Large intestine (tissue), 3 donors: ENCODE measurements around the gene PNN. TPM values are rescaled to one million over a fixed set of nuclear protein-coding genes. Genes with fewer than 3 reads are reported as not detected.
"Not testable (repeated sequence)": the region's sequence is repeated elsewhere in the genome, so short reads cannot be mapped to it uniquely, and the experiment has no call there.

Source experiments
- DNase-seq, 2 donors: peaks; one replicate each; pipeline versions ENCODE4 v3.0.0 to v3.0.0-alpha.2; 2013
- H3K27ac ChIP-seq: one replicate; pipeline ENCODE4 v1.5.1; 2013; ENCODE audit warnings: low read length
- H3K27me3 ChIP-seq: 2 replicates; pipeline ENCODE4 v1.6.1; 2013; ENCODE audit warnings: low read length; ENCODE audit not compliant: control insufficient read depth, insufficient read depth
- H3K36me3 ChIP-seq: 2 replicates; pipeline ENCODE4 v1.6.1; 2013; ENCODE audit warnings: low read length; ENCODE audit not compliant: control insufficient read depth, insufficient read depth
- H3K4me1 ChIP-seq: one replicate; pipeline ENCODE4 v1.6.1; 2013; ENCODE audit warnings: low read length; ENCODE audit not compliant: control insufficient read depth, insufficient read depth
- H3K4me3 ChIP-seq: one replicate; pipeline ENCODE4 v1.5.1; 2013; ENCODE audit warnings: low read length
- H3K9me3 ChIP-seq: one replicate; pipeline ENCODE4 v1.6.1; 2013; ENCODE audit warnings: mild to moderate bottlenecking, low read depth, low read length, moderate library complexity; ENCODE audit not compliant: control insufficient read depth
- WGBS: methylation state at CpG from one replicate; pipeline ENCODE4 v1.1.5; 2013; ENCODE audit warnings: low lambda C conversion rate; ENCODE audit not compliant: insufficient coverage; 5-methylcytosine and 5-hydroxymethylcytosine counted together
- polyA plus RNA-seq: library from polyadenylated mRNA; unstranded; fragments of 120-200 nt; gene quantifications from one replicate; pipeline ENCODE4 v1.2.1, GENCODE V29; 2013

PNN gene
- polyA plus RNA-seq, 1 donor = 155 TPM

DNA sequence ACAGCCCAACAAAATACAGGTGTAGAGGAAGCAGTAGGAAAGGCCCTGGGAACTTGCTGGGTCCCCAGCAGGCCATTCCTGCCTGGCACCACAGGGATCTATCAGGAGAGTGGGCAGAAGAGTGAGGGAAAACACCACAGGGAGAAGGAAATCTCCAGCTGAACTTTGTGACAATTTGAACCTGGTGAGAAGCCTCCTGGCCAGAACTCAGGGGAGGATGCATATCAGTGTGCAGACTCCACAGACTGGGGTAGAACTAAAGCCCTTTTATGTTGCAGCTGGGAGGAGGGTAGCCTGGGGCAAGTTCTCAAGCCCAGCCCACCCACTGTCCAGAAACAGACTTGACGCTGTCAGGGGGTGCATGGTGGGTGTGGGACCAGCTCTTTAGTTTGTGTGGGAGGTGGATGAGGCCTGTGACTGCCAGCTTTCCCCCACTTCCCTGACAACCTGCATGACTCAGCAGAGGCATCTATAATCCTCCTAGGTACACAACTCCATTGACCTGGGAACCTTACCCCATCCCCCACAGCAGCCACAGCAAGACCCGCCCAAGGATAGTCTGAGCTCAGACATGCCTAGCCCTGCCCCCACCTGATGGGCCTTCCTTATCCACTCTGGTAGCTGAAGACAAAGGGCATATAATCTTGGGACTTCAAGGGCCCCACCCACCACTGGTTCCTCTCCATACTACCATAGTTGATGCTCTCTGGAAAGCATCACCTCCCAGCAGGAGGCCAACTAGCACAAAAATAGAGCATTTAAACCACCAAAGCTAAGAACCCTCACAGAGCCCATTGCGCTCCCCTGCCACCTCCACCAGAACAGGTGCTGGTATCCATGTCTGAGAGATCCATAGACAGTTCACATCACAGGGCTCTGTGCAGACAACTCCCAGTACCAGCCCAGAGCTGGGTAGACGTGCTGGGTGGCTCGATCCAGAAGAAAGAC lies 28.9 kb downstream of the PNN start:
- Histone ChIP-seq H3K27me3 (no peaks in the 10 kb centered on the region), H3K9me3 (no peaks in the 10 kb centered on the region), H3K36me3 (no peaks in the 10 kb centered on the region), H3K4me3 (no peak overlapping the region), H3K27ac (peak overlapping the region; percentile 84), H3K4me1 (peaks cover 15% of the 10 kb centered on the region)
- WGBS = no CpG with 5 or more reads among the region's 5 CpGs
- peak; percentile 79 to 87 for DNase-seq

- not testable (repeated sequence) for H3K27me3 ChIP-seq, H3K9me3 ChIP-seq, H3K27ac ChIP-seq, DNase-seq, H3K36me3 ChIP-seq, H3K4me3 ChIP-seq
- peaks cover 15% of the 10 kb centered on the region for H3K4me1 ChIP-seq
- 100% methylated on average over 1 of the region's 2 CpGs for WGBS
Measured at GRCh38 chr14:39207430-39207829, 32.4 kb downstream of the PNN start.

DNA sequence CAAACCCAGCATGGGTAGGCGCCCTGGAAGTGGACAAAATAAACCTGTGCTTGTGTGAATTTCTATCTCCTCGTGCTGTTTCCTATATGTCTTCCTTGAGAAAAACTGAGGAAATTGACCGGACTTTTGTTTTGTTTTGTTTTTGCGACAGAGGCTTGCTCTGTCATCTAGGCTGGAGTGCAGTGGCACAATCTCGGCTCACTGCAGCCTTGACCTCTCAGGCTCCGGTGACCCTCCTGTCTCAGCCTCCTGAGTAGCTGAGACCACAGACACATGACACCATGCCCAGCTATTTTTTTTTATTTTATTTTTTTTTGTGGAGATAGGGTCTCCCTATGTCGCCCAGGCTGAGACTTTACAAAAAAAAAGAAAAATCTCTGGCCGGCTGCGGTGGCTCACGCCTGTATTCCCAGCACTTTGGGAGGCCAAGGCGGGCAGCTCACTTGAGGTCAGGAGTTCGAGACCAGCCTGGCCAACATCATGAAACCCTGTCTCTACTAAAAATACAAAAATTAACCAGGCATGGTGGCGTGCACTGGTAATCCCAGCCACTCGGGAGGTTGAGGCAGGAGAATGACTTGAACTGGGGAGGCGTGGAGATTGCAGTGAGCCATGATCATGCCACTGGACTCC lies 36.2 kb downstream of the PNN start:
- Histone ChIP-seq H3K9me3 (no peaks in the 10 kb centered on the region), H3K4me3 (no peak overlapping the region), H3K36me3 (no peaks in the 10 kb centered on the region), H3K27me3 (no peaks in the 10 kb centered on the region), H3K4me1 (no peaks in the 10 kb centered on the region), H3K27ac (no peak overlapping the region)
- 73% methylated on average over 2 of the region's 15 CpGs for WGBS
- no peak for DNase-seq

DNA sequence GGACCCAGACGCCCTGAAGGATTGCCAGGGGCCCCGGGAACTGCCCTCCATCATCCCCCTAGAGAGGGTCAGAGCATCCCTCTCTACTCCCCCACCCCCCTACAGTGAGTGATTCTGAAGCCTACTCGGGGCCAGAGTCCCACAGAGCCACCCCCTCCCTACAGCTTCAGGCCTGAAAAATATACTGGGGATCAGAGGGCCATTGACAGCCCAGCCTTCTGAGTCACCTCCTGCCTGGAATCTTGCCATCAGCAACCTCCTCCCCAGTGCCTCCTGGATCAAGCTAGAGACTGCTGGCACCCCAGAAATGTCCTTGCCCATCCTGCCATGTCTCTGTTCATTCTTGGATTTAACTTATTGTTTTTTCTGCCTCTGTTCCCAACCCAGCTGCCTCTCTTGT lies 37.0 kb downstream of the PNN start:
- Histone ChIP-seq H3K27me3 (no peaks in the 10 kb centered on the region), H3K9me3 (no peaks in the 10 kb centered on the region), H3K4me3 (no peak overlapping the region), H3K36me3 (no peaks in the 10 kb centered on the region), H3K27ac (no peak overlapping the region), H3K4me1 (no peaks in the 10 kb centered on the region)
- WGBS = no CpG with 5 or more reads among the region's 3 CpGs
- DNase-seq = no peak

DNA sequence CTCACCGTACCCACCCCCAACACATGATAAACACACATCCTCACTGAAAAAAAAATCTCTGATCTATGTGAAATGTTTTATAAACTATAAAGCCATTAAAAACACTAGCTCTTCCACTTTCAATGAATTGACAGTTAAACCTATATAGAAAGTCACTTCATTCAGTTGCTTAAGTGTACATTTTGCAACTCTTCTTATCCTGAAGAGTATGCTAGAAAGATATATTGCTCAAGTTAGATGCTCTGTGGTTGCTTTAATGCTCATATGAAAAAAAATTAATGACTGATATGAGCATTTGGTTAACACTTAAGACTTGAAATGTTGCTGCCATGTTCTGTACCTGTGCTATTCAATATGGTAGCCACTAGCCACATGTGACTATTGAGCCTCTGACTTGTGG lies 37.6 kb downstream of the PNN start:
- H3K27me3 ChIP-seq = no peaks in the 10 kb centered on the region
- no peak for DNase-seq
- no peaks in the 10 kb centered on the region for H3K9me3 ChIP-seq
- no peak overlapping the region for H3K4me3 ChIP-seq
- peaks cover 3% of the 10 kb centered on the region for H3K4me1 ChIP-seq
- no CpG with 5 or more reads among the region's 1 CpG for WGBS
- H3K36me3 ChIP-seq = no peaks in the 10 kb centered on the region
- H3K27ac ChIP-seq = no peak overlapping the region

GRCh38 chr14:39217214-39217879 lies 42.3 kb downstream of the PNN start:
- 87% methylated on average over 3 of the region's 8 CpGs for WGBS
- H3K4me1 ChIP-seq = peaks cover 11% of the 10 kb centered on the region
- no peaks in the 10 kb centered on the region for H3K9me3 ChIP-seq
- no peaks in the 10 kb centered on the region for H3K27me3 ChIP-seq
- H3K27ac ChIP-seq = no peak overlapping the region
- no peak for DNase-seq
- no peak overlapping the region for H3K4me3 ChIP-seq
- H3K36me3 ChIP-seq = no peaks in the 10 kb centered on the region

DNA sequence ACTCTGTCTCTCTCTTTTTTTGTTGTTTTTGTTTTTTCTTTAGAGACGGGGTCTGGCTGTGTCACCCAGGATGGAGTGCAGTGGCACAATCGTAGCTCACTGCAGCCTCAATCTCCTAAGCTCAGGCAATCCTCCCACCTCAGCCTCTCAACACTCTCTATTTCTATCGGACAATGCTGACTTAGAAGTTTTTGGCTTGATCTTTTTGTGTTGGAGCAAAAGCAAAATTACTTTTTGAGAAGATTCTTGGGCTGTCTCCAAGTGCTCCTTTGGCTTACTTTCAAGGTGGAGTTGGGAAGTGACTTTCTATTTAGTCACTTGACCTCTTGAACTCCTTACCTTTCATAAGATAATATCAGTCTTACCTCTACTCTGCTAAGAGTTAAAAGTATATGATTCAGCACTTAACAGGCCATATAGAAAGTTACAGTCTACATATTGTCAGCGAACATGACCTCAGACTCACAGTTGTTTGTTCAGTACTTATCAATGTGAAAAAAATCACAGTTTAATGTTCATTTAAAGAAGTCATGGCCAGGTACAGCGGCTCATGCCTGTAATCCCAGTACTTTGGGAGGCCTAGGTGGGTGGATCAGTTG lies 43.2 kb downstream of the PNN start:
- Histone ChIP-seq H3K36me3 (no peaks in the 10 kb centered on the region), H3K27me3 (no peaks in the 10 kb centered on the region), H3K4me3 (no peak overlapping the region), H3K27ac (peak overlapping the region; percentile 78), H3K9me3 (no peaks in the 10 kb centered on the region), H3K4me1 (peaks cover 11% of the 10 kb centered on the region)
- peak; percentile 38 to 81 for DNase-seq
- WGBS = 60% methylated on average over 1 of the region's 5 CpGs

DNA sequence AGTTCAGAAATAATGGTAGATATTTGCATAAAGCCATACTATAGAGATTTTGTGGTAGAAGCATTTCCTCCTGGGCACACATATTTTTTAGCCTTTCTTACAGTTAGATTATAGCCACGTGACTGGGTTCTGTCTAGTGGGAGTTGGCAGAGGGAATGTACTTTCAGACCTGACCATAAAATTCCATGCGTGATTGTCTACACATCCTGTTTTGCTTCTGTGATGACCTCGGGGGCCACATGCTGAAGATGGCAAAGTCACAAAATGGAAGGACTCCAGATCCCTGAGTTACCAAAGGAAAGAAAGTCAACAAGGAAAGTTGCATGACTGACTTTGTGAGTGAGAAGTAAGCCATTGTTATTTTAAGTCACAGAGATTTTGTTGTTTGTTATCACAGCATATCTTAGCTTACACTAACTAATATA lies 44.0 kb downstream of the PNN start:
- peak; percentile 48 to 74 for DNase-seq
- H3K36me3 ChIP-seq = no peaks in the 10 kb centered on the region
- H3K27me3 ChIP-seq = no peaks in the 10 kb centered on the region
- H3K4me3 ChIP-seq = no peak overlapping the region
- WGBS = no CpG with 5 or more reads among the region's 3 CpGs
- H3K27ac ChIP-seq = peak overlapping the region; percentile 78
- H3K4me1 ChIP-seq = peaks cover 11% of the 10 kb centered on the region
- H3K9me3 ChIP-seq = no peaks in the 10 kb centered on the region

GRCh38 chr14:39220473-39220872 lies 45.4 kb downstream of the PNN start:
- H3K27me3 ChIP-seq, H3K9me3 ChIP-seq, H3K36me3 ChIP-seq, H3K27ac ChIP-seq, DNase-seq, H3K4me3 ChIP-seq: not testable (repeated sequence)
- peaks cover 11% of the 10 kb centered on the region for H3K4me1 ChIP-seq
- no CpG with 5 or more reads among the region's 1 CpG for WGBS

DNA sequence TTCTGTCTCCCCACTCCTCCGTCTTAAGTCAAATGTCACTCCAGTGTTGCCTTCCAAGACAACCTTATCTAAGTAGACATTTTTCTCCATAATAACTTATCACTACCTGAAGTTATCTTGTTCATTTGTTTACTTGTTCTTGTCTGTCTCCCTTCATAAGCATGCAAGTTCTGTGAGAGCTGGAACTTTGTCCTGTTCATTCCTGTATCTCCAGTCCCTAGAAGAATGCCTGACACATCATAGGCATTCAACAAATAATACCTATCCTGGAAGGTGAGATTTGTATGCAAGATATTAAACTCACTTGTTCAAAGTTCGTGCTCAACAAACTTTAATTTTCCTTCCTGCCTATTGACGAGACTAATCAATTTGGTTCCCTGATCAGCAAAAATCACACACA lies 53.0 kb downstream of the PNN start:
- Histone ChIP-seq H3K27ac (peak overlapping the region; percentile 82), H3K36me3 (no peaks in the 10 kb centered on the region), H3K27me3 (no peaks in the 10 kb centered on the region), H3K4me1 (peaks cover 17% of the 10 kb centered on the region), H3K9me3 (no peaks in the 10 kb centered on the region), H3K4me3 (no peak overlapping the region)
- peak in 1 of 2 donors; percentile 61 for DNase-seq
- 20% methylated on average over 1 of the region's 3 CpGs for WGBS
